DND-41 (cell line): ENCODE data around the gene CLNS1A.
A peak's percentile ranks its signal among the peaks of the same experiment; 100 is the strongest.
"Not testable (repeated sequence)": the region's sequence is repeated elsewhere in the genome, so short reads cannot be mapped to it uniquely, and the experiment has no call there.

Experiments
- ATAC-seq: fragments of 200-7000 bp; cut with Tn5 transposase; 3 replicates; pipeline ENCODE4 v1.9.1; 2021; ENCODE audit warnings: low read depth; ENCODE audit not compliant: insufficient read depth
- DNase-seq: peaks from one replicate; pipeline ENCODE4 v3.0.0-alpha.2; 2020
- H2AFZ ChIP-seq: 2 replicates; pipeline ENCODE4 v1.6.0; 2012; ENCODE audit warnings: low read depth, low read length
- H3K27ac ChIP-seq: 2 replicates; pipeline ENCODE4 v1.5.1; 2012; ENCODE audit warnings: low read length, inconsistent platforms
- H3K27me3 ChIP-seq: fragments of 200-600 bp; sonication (generic); 2 replicates; pipeline ENCODE4 v1.6.0; 2012; ENCODE audit warnings: low read length, mild to moderate bottlenecking, inconsistent platforms; ENCODE audit not compliant: insufficient read depth, poor library complexity
- H3K36me3 ChIP-seq: 2 replicates; pipeline ENCODE4 v1.5.1; 2012; ENCODE audit warnings: low read length, inconsistent platforms; ENCODE audit not compliant: insufficient read depth
- H3K4me1 ChIP-seq: 2 replicates; pipeline ENCODE4 v1.5.1; 2012; ENCODE audit warnings: mild to moderate bottlenecking, low read length; ENCODE audit not compliant: insufficient read depth
- H3K4me2 ChIP-seq: 2 replicates; pipeline ENCODE4 v1.6.0; 2012; ENCODE audit warnings: mild to moderate bottlenecking, moderate library complexity, low read length, inconsistent platforms; ENCODE audit not compliant: insufficient read depth
- H3K4me3 ChIP-seq, 2 experiments: fragments of 200-600 bp in 1 of 2; shearing (Covaris generic) in 1 of 2; 2 replicates each; pipeline ENCODE4 v1.5.1; 2012 to 2016; ENCODE audit warnings: inconsistent platforms in 2 of 2, low read length in 2 of 2, mild to moderate bottlenecking in 2 of 2, low read depth in 1 of 2, moderate library complexity in 1 of 2
- H3K79me2 ChIP-seq: 2 replicates; pipeline ENCODE4 v1.6.0; 2012; ENCODE audit warnings: low read length, inconsistent platforms; ENCODE audit not compliant: insufficient read depth
- H3K9ac ChIP-seq: 2 replicates; pipeline ENCODE4 v1.6.0; 2012; ENCODE audit warnings: low read depth, mild to moderate bottlenecking, inconsistent platforms, low read length, moderate library complexity
- H3K9me3 ChIP-seq: 2 replicates; pipeline ENCODE4 v1.5.1; 2012; ENCODE audit warnings: low read length, moderate library complexity, mild to moderate bottlenecking, inconsistent platforms; ENCODE audit not compliant: insufficient read depth, severe bottlenecking
- H4K20me1 ChIP-seq: 2 replicates; pipeline ENCODE4 v1.6.0; 2012; ENCODE audit warnings: low read length; ENCODE audit not compliant: insufficient read depth
- CTCF ChIP-seq: IDR thresholded peaks from 2 replicates; pipeline ENCODE4 v1.5.1; 2012; ENCODE audit warnings: borderline replicate concordance, low read length, moderate library complexity, mild to moderate bottlenecking; ENCODE audit not compliant: poor library complexity, severe bottlenecking; ENCODE audit errors: extremely low read depth
- EZH2 ChIP-seq: IDR thresholded peaks from 3 replicates; pipeline ENCODE4 v1.6.1; 2012; ENCODE audit warnings: borderline replicate concordance, low read depth, mild to moderate bottlenecking, moderate library complexity, low read length, inconsistent platforms; ENCODE audit not compliant: severe bottlenecking

CLNS1A gene

GRCh38 chr11:77589521-77590193 lies 47.9 kb downstream of the CLNS1A start, which contains the start of gene AQP11:
AQP11 (plus strand) TSS chr11:77589953; CDS start chr11:77589993, 40 bp downstream.
- TF ChIP-seq CTCF, result no peak
- TF ChIP-seq EZH2, result no peak

GRCh38 chr11:77589181-77589520 lies 48.4 kb downstream of the CLNS1A start:
- H3K27ac ChIP-seq, result no peak overlapping the region
- no peak for ATAC-seq

More at GRCh38 chr11:77589521-77590193, 47.9 kb downstream of the CLNS1A start, which contains the start of gene AQP11:
- H3K4me3 ChIP-seq, result no peak within 1 kb of the TSS
- H3K9ac ChIP-seq, result no peak within 1 kb of the TSS
- H3K9me3 ChIP-seq, result peaks cover 10% of the 10 kb centered on the region
- H3K79me2 ChIP-seq, result no peaks in the 10 kb centered on the region
- H3K27me3 ChIP-seq, result no peaks in the 10 kb centered on the region
- H4K20me1 ChIP-seq, result no peaks in the 10 kb centered on the region
- no peak within 1 kb of the TSS for H3K4me2 ChIP-seq
- DNase-seq (no peak), ATAC-seq (no peak)
- H3K27ac ChIP-seq, result no peak within 1 kb of the TSS
- H2AFZ ChIP-seq, result no peak within 1 kb of the TSS
- H3K36me3 ChIP-seq, result peaks cover 21% of the 10 kb centered on the region
- H3K4me1 ChIP-seq, result no peaks in the 10 kb centered on the region

GRCh38 chr11:77580712-77581337 lies 56.8 kb downstream of the CLNS1A start:
- no peak overlapping the region for H2AFZ ChIP-seq
- no peak overlapping the region for H3K9ac ChIP-seq
- no peaks in the 10 kb centered on the region for H3K27me3 ChIP-seq
- no peak overlapping the region for H3K27ac ChIP-seq
- H3K36me3 ChIP-seq, result no peaks in the 10 kb centered on the region; the same call in 1 of the 2 replicates
- H3K79me2 ChIP-seq, result no peaks in the 10 kb centered on the region
- no peak for TF ChIP-seq CTCF
- no peak for TF ChIP-seq EZH2
- H3K4me2 ChIP-seq, result no peak overlapping the region
- no peak overlapping the region for H3K4me3 ChIP-seq
- H4K20me1 ChIP-seq, result no peaks in the 10 kb centered on the region
- ATAC-seq (no peak), DNase-seq (peak; percentile 45)
- peaks cover 31% of the 10 kb centered on the region for H3K9me3 ChIP-seq
- no peaks in the 10 kb centered on the region for H3K4me1 ChIP-seq

More at GRCh38 chr11:77589181-77589520, 48.4 kb downstream of the CLNS1A start:
- Histone ChIP-seq H3K9me3 (peaks cover 10% of the 10 kb centered on the region), H4K20me1 (no peaks in the 10 kb centered on the region), H3K4me3 (no peak overlapping the region), H3K27me3 (no peaks in the 10 kb centered on the region), H3K79me2 (no peaks in the 10 kb centered on the region), H3K4me2 (no peak overlapping the region), H3K36me3 (peaks cover 21% of the 10 kb centered on the region), H2AFZ (no peak overlapping the region), H3K4me1 (no peaks in the 10 kb centered on the region), H3K9ac (no peak overlapping the region)
- TF ChIP-seq EZH2 (no peak), CTCF (no peak)
- no peak for DNase-seq

- H3K9ac ChIP-seq, H3K79me2 ChIP-seq, H3K4me3 ChIP-seq, H3K4me1 ChIP-seq, DNase-seq, H3K9me3 ChIP-seq, H3K36me3 ChIP-seq, H3K27ac ChIP-seq, H2AFZ ChIP-seq, ATAC-seq, H3K4me2 ChIP-seq, H3K27me3 ChIP-seq, H4K20me1 ChIP-seq: not testable (repeated sequence)
Measured at GRCh38 chr11:77575428-77575827, 62.2 kb downstream of the CLNS1A start.

GRCh38 chr11:77570896-77571295 lies 66.7 kb downstream of the CLNS1A start:
- H3K4me3 ChIP-seq, H3K27ac ChIP-seq, H3K4me1 ChIP-seq, ATAC-seq, H3K79me2 ChIP-seq, H2AFZ ChIP-seq, H3K36me3 ChIP-seq, H3K27me3 ChIP-seq, DNase-seq, H3K9ac ChIP-seq, H3K4me2 ChIP-seq, H4K20me1 ChIP-seq, H3K9me3 ChIP-seq: not testable (repeated sequence)
